Upper lobe of right lung (tissue), 1 donor: ENCODE measurements around the gene TNP1. TPM values are rescaled to one million over a fixed set of nuclear protein-coding genes. Genes with fewer than 3 reads are reported as not detected.

Experiments used
- ATAC-seq: fragments of 200-7000 bp; cut with Tn5 transposase; one replicate; pipeline ENCODE4 v1.9.1; 2020; ENCODE audit warnings: mild to moderate bottlenecking, moderate library complexity
- DNase-seq: peaks from one replicate; pipeline ENCODE4 v3.0.0-alpha.2; 2020
- H3K27ac ChIP-seq: fragments of 200-600 bp; one replicate; pipeline ENCODE4 v1.8.0; 2022
- H3K27me3 ChIP-seq: fragments of 200-600 bp; one replicate; pipeline ENCODE4 v1.8.0; 2022; ENCODE audit warnings: mild to moderate bottlenecking
- H3K36me3 ChIP-seq: fragments of 200-600 bp; one replicate; pipeline ENCODE4 v1.8.0; 2022
- H3K4me1 ChIP-seq: fragments of 200-600 bp; one replicate; pipeline ENCODE4 v1.8.0; 2022
- H3K4me3 ChIP-seq: fragments of 200-600 bp; one replicate; pipeline ENCODE4 v1.8.0; 2022; ENCODE audit warnings: mild to moderate bottlenecking
- H3K9me3 ChIP-seq: fragments of 200-600 bp; one replicate; pipeline ENCODE4 v1.8.0; 2022
- CTCF ChIP-seq: fragments of 200-600 bp; IDR thresholded peaks from one replicate; pipeline ENCODE4 v1.8.0; 2022; ENCODE audit warnings: antibody characterized with exemption
- intact Hi-C: fragments of 100-400 bp; cut with DNase I; formaldehyde crosslinking; loops from one replicate; pipeline ENCODE4 v1.11.0; 2022
- total RNA-seq: library from RNA; stranded (reverse); fragmentation: NEBNext Ultra II Directional; extraction: Animal tissue kit (Norgen Biotek cat#: 25700); gene quantifications from one replicate; pipeline ENCODE4 v1.2.1, GENCODE V29; 2021
- donor health status: DM: no; HTN: yes; CAD: no; lungs with severe emphysema.

TNP1 gene
- total RNA-seq, 1 donor from 2014 or later: not detected

DNA sequence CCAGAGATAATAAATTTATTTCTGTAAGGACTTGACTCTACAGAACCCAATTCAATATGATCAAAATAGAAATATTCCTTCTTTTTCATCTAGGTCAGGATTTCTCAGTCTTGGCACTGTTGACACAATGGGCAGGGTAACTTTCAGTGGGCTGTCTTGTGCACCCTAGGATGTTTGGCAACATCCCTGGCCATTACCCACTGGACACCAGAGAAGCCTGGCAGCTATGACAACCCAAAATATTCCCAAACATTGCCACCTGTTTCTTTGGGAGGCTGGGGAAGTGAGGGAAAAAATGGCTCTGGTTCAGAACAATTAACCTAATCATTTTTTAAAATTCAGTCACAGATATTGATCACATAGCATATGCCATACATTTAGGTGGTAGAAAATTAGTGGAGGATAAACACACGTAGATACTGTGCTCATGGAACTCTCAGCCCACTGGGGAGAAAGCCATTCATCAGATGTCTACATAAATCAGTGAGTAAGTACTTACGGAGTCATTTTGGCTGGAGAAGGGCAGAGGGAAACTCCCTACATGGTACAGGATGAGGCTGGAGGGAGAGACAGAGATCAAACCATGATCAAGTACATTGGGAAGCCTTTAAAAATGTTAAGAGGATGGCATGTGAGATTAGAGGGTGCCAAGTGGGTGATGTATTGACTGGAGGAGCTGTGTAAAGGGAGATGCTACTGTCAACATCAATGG, 718 bp upstream of the TNP1 start:
- Histone ChIP-seq H3K9me3 (no peaks in the 10 kb centered on the region), H3K27me3 (no peaks in the 10 kb centered on the region), H3K27ac (no peak overlapping the region), H3K4me1 (no peaks in the 10 kb centered on the region), H3K4me3 (no peak overlapping the region), H3K36me3 (no peaks in the 10 kb centered on the region)
- no peak for ATAC-seq
- no peak for DNase-seq
- intact Hi-C loops: no loop called here
- no peak for TF ChIP-seq CTCF

DNA sequence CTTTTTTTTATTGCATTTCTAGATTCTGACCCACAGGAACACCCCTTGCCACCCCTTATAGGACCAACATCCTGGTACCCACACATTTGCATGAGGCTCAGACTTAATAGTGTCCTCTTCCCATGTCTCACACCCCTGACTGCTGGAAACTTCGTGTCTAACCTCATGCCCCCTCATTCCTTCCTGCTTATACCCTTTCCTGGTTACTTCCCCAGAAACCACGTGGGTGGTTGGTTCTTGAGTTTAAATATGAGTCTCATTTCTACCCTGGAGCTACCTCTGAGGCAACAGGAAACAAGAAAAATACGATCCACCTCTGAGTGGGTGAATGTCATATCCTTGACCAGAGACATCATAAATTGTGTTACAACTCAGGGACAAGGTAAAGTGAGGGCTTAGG, 1.6 kb downstream of the TNP1 start:
- no peaks in the 10 kb centered on the region for H3K36me3 ChIP-seq
- no peak for TF ChIP-seq CTCF
- intact Hi-C loops: no loop called here

DNA sequence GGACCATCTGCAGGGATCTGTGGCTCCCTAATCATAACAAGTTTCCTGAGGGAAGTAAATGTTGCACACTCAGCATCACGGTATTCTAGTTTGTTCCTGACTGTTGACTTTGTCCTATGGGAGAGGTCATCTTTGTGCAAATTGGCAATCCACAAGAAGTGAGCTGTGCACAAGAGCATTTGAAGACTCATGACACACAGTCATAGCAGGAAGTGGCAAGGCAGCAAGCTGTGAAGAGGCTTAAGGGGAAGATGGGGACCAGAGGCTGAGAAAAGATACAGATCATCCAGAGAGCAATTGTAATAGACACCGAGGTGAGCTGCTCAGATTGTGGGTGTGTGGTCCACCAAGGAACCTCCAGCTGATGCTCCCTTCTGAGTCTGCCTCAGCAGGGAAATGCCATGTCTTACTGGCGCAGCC, 2.7 kb downstream of the TNP1 start:
- DNase-seq (no peak), ATAC-seq (peak; percentile 18)
- Histone ChIP-seq H3K27ac (no peak overlapping the region), H3K36me3 (no peaks in the 10 kb centered on the region), H3K27me3 (no peaks in the 10 kb centered on the region), H3K9me3 (no peaks in the 10 kb centered on the region), H3K4me1 (no peaks in the 10 kb centered on the region), H3K4me3 (no peak overlapping the region)
- intact Hi-C loops: no loop called here
- TF ChIP-seq CTCF: no peak

More for the DNA sequence above, 1.6 kb downstream of the TNP1 start:
- H3K27ac ChIP-seq: no peak overlapping the region
- DNase-seq: no peak
- H3K4me1 ChIP-seq: no peaks in the 10 kb centered on the region
- H3K4me3 ChIP-seq: no peak overlapping the region
- no peaks in the 10 kb centered on the region for H3K9me3 ChIP-seq
- ATAC-seq: no peak
- H3K27me3 ChIP-seq: no peaks in the 10 kb centered on the region

GRCh38 chr2:216856406-216857065, 3.3 kb downstream of the TNP1 start:
- no peak overlapping the region for H3K27ac ChIP-seq
- no peak for TF ChIP-seq CTCF
- no peaks in the 10 kb centered on the region for H3K4me1 ChIP-seq
- no peaks in the 10 kb centered on the region for H3K27me3 ChIP-seq
- ATAC-seq (no peak), DNase-seq (no peak)
- no peaks in the 10 kb centered on the region for H3K36me3 ChIP-seq
- H3K4me3 ChIP-seq: no peak overlapping the region
- no peaks in the 10 kb centered on the region for H3K9me3 ChIP-seq
- intact Hi-C loops: no loop called here

DNA sequence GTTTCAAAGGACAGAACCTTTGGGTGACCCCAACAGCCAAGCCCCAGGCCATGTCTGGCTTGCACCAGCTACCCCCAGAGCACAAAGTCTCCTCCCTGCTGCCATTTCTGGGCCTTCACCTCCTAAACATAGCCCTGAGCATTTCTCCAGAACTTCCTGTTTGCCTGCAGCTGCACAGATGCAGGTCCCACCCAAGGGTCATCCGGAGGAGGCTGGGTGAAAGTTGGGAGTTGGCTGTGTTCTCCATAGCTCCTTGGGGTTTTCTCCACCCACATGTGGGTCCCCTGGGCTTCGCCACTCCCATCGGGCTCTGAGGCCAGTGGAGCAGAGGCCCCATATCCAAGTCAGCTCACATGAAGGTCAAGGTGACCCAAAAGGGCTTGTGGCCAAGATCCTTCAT, 4.3 kb downstream of the TNP1 start:
- DNase-seq: no peak
- Histone ChIP-seq H3K4me1 (no peaks in the 10 kb centered on the region), H3K27ac (no peak overlapping the region), H3K36me3 (no peaks in the 10 kb centered on the region), H3K9me3 (no peaks in the 10 kb centered on the region), H3K4me3 (no peak overlapping the region), H3K27me3 (no peaks in the 10 kb centered on the region)
- peak; percentile 27 for ATAC-seq
- no peak for TF ChIP-seq CTCF
- intact Hi-C loops: no loop called here
